ENCODE data around the gene E2F6. TPM values are rescaled to one million over a fixed set of nuclear protein-coding genes. Genes with fewer than 3 reads are reported as not detected.

E2F6 gene
- polyA plus RNA-seq, 1 of the 3 experiments (the other 2 are of a cell fraction) = 15.3 TPM

DNA sequence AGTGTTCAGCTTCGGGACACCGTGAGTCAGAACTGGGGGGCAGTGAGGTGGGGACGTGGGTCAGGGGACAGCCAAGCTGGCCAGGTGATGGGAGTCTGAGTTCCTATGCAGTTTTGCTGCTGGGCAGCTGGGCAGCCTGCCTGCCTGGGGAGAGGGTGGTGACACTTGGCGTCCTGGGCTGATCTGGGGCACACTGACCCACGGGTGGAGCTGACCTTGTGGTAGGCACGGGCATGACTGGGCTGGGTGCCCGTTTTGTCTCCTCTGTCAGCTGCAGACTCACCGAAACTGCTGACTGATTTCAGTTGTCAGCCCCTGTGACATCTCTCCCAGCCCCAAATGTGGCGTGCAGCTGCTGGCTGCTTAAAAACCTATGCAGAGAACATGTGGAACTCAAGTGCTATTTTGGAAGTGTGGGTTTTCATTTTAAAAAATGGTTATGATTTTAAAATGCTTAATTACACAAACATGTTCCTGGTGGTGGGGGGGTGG is 32.6 kb upstream of the E2F6 start:
- 20% methylated on average over 8 of the region's 9 CpGs for WGBS (ENCODE audit: low lambda C conversion rate)
- TF ChIP-seq GATA2 (CRISPR knock-in tag; IDR thresholded peaks at IDR 0.05) (0 out of 2 replicates have a peak, but pooled peaks have one; percentile 24), REST (IDR thresholded peaks at IDR 0.05; ENCODE audit: low read depth, low read length) (no peak), SMC3 (IDR thresholded peaks at IDR 0.05; ENCODE audit: low read depth, low read length) (no peak), TCF12 (IDR thresholded peaks at IDR 0.05) (peak; percentile 45), RCOR1 (IDR thresholded peaks at IDR 0.05; ENCODE audit: low read length) (peak; percentile 52; the same call in 1 of the 2 replicates), MXI1 (IDR thresholded peaks at IDR 0.05; ENCODE audit: low read depth, low read length) (peak; percentile 94), CHD2 (IDR thresholded peaks at IDR 0.05; ENCODE audit: low read length, partially characterized antibody) (peak; percentile 16), PBX3 (IDR thresholded peaks at IDR 0.05) (peak; percentile 74)
- H3K9me3 ChIP-seq = peaks cover 7% of the 10 kb centered on the region; the same call in 1 of the 2 replicates
- H3K27me3 ChIP-seq (ENCODE audit: insufficient read depth) = no peaks in the 10 kb centered on the region
- peaks cover 4% of the 10 kb centered on the region for H3F3A ChIP-seq (replicated peaks; ENCODE audit: insufficient read depth)
- no peak overlapping the region; a peak in 1 of 4 replicates for H3K4me3 ChIP-seq (ENCODE audit: low read depth in 2 of 2, low read length in 1 of 2)
- H4K20me1 ChIP-seq (ENCODE audit: insufficient read depth) = no peaks in the 10 kb centered on the region
- H3K9ac ChIP-seq = no peak overlapping the region
- H3K27ac ChIP-seq (ENCODE audit: low read depth in 2 of 2, low read length in 1 of 2) = peak overlapping the region in 1 of 2 experiments; percentile 76; a peak in 2 of 4 replicates
- ChIA-PET POLR2A (no interaction called here), CTCF (interaction anchor here (0.7 to 12.6 kb wide), 9 partner anchors 15 to 189 kb away, joined by 3 to 170 read pairs (median 4); no protein-coding TSS in a partner anchor)
- peak; percentile 80 for DNase-seq
- H3K79me2 ChIP-seq (ENCODE audit: insufficient read depth) = no peaks in the 10 kb centered on the region
- H3K9me2 ChIP-seq = no peaks in the 10 kb centered on the region
- H3K4me1 ChIP-seq (ENCODE audit: control insufficient read depth in 1 of 2, insufficient read depth in 2 of 2, low read depth in 1 of 2, low read length in 1 of 2) = peaks cover 0 to 26% of the 10 kb centered on the region in 2 experiments; a peak in 2 of 4 replicates
- H3K4me2 ChIP-seq = no peak overlapping the region
- H2AFZ ChIP-seq (ENCODE audit: low read depth) = no peak overlapping the region
- H3K36me3 ChIP-seq (replicated peaks in 1 of 2; ENCODE audit: control insufficient read depth in 1 of 2, insufficient read depth in 2 of 2, low read length in 1 of 2) = no peaks in the 10 kb centered on the region

DNA sequence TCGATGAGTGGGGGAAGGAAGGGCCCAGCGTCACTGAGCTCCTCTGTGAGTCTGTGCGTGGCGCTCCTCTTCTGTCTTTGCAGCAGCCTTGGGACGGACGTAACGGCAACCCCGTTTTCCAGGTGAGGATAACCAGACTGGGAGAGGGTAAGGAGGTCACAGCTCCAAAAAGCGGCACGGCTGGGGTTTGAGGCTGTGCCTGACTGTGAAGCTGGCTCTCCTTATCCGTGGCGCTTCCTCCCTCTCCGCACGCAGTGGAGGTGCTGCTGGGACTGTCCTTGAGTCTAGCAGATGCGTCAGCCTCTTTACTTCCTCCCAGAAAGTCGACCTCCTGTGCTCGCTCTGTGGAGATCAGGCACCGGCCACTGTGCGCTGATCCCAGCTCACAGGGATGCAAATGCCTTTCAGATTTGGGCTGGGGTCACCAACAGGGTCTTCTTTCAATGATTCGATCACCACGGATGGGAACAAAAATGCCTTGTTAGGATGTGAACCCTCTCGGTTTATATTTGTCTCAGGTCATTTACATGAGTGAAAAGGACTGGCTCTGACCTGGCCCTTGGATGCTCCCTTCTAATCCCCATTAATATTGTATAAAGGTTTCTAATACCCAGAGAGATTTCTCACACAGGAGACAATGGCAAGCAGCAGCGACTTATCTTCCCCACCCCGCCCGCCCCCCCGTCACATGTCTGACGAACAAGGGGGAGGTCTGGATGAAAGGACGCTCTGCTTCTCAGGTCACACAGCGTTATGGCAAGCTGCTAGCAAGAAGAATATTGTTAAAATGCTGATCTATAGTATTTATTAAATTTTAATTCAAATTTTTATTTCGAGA is 30.1 kb upstream of the E2F6 start:
- Histone ChIP-seq H3K4me3 (ENCODE audit: low read depth in 2 of 2, low read length in 1 of 2) (no peak overlapping the region), H3K27ac (ENCODE audit: low read depth in 2 of 2, low read length in 1 of 2) (peak overlapping the region in 1 of 2 experiments; percentile 6; a peak in 1 of 4 replicates), H3K9me3 (no peaks in the 10 kb centered on the region), H3K9me2 (no peaks in the 10 kb centered on the region), H3K4me1 (ENCODE audit: control insufficient read depth in 1 of 2, insufficient read depth in 2 of 2, low read depth in 1 of 2, low read length in 1 of 2) (peaks cover 0 to 43% of the 10 kb centered on the region in 2 experiments; a peak in 2 of 4 replicates), H2AFZ (ENCODE audit: low read depth) (no peak overlapping the region), H3F3A (replicated peaks; ENCODE audit: insufficient read depth) (peaks cover 4% of the 10 kb centered on the region), H4K20me1 (ENCODE audit: insufficient read depth) (no peaks in the 10 kb centered on the region), H3K36me3 (replicated peaks in 1 of 2; ENCODE audit: control insufficient read depth in 1 of 2, insufficient read depth in 2 of 2, low read length in 1 of 2) (no peaks in the 10 kb centered on the region), H3K9ac (no peak overlapping the region), H3K27me3 (ENCODE audit: insufficient read depth) (no peaks in the 10 kb centered on the region), H3K4me2 (no peak overlapping the region), H3K79me2 (ENCODE audit: insufficient read depth) (no peaks in the 10 kb centered on the region)
- no peak for DNase-seq
- CTCF ChIA-PET = interaction anchor here (2.0 to 12.6 kb wide), 4 partner anchors 12 to 85 kb away, joined by 7 to 170 read pairs (median 8); partner anchors contain the start of gene GREB1
- POLR2A ChIA-PET = no interaction called here
- 86% methylated on average over 30 of the region's 30 CpGs for WGBS (ENCODE audit: low lambda C conversion rate)
- TF ChIP-seq SMC3 (IDR thresholded peaks at IDR 0.05; ENCODE audit: low read depth, low read length) (no peak), TEAD4 (IDR thresholded peaks at IDR 0.05; ENCODE audit: borderline replicate concordance, insufficient read depth) (no peak), REST (IDR thresholded peaks at IDR 0.05; ENCODE audit: low read depth, low read length) (no peak), YY1 (IDR thresholded peaks at IDR 0.05; ENCODE audit: low read depth) (no peak)
- TF ChIP-seq, protein P1, sequence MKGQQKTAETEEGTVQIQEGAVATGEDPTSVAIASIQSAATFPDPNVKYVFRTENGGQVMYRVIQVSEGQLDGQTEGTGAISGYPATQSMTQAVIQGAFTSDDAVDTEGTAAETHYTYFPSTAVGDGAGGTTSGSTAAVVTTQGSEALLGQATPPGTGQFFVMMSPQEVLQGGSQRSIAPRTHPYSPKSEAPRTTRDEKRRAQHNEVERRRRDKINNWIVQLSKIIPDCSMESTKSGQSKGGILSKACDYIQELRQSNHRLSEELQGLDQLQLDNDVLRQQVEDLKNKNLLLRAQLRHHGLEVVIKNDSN (IDR thresholded peaks at IDR 0.05; ENCODE audit: borderline replicate concordance, low read depth) = no peak
- TF ChIP-seq, protein P2, sequence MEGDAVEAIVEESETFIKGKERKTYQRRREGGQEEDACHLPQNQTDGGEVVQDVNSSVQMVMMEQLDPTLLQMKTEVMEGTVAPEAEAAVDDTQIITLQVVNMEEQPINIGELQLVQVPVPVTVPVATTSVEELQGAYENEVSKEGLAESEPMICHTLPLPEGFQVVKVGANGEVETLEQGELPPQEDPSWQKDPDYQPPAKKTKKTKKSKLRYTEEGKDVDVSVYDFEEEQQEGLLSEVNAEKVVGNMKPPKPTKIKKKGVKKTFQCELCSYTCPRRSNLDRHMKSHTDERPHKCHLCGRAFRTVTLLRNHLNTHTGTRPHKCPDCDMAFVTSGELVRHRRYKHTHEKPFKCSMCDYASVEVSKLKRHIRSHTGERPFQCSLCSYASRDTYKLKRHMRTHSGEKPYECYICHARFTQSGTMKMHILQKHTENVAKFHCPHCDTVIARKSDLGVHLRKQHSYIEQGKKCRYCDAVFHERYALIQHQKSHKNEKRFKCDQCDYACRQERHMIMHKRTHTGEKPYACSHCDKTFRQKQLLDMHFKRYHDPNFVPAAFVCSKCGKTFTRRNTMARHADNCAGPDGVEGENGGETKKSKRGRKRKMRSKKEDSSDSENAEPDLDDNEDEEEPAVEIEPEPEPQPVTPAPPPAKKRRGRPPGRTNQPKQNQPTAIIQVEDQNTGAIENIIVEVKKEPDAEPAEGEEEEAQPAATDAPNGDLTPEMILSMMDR (IDR thresholded peaks at IDR 0.05) = no peak

All from SK-N-SH (cell line).